Left hindlimb (tissue), 1 donor: Measurements from ENCODE around the gene CLCA4.
"Not testable (repeated sequence)": the region's sequence is repeated elsewhere in the genome, so short reads cannot be mapped to it uniquely, and the experiment has no call there.

Experiments used
- DNase-seq: peaks from one replicate; pipeline ENCODE4 v3.0.0-alpha.2; 2018

CLCA4 gene, protein sequence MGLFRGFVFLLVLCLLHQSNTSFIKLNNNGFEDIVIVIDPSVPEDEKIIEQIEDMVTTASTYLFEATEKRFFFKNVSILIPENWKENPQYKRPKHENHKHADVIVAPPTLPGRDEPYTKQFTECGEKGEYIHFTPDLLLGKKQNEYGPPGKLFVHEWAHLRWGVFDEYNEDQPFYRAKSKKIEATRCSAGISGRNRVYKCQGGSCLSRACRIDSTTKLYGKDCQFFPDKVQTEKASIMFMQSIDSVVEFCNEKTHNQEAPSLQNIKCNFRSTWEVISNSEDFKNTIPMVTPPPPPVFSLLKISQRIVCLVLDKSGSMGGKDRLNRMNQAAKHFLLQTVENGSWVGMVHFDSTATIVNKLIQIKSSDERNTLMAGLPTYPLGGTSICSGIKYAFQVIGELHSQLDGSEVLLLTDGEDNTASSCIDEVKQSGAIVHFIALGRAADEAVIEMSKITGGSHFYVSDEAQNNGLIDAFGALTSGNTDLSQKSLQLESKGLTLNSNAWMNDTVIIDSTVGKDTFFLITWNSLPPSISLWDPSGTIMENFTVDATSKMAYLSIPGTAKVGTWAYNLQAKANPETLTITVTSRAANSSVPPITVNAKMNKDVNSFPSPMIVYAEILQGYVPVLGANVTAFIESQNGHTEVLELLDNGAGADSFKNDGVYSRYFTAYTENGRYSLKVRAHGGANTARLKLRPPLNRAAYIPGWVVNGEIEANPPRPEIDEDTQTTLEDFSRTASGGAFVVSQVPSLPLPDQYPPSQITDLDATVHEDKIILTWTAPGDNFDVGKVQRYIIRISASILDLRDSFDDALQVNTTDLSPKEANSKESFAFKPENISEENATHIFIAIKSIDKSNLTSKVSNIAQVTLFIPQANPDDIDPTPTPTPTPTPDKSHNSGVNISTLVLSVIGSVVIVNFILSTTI

GRCh38 chr1:86546787-86547221, at the start of gene CLCA4:
TSS of gene CLCA4 (plus strand) at chr1:86547078. CDS start at chr1:86547120, 42 bp downstream.
- DNase-seq, result no peak

- no peak for DNase-seq
Measured at GRCh38 chr1:86498281-86498680, 48.6 kb upstream of the CLCA4 start.

DNA sequence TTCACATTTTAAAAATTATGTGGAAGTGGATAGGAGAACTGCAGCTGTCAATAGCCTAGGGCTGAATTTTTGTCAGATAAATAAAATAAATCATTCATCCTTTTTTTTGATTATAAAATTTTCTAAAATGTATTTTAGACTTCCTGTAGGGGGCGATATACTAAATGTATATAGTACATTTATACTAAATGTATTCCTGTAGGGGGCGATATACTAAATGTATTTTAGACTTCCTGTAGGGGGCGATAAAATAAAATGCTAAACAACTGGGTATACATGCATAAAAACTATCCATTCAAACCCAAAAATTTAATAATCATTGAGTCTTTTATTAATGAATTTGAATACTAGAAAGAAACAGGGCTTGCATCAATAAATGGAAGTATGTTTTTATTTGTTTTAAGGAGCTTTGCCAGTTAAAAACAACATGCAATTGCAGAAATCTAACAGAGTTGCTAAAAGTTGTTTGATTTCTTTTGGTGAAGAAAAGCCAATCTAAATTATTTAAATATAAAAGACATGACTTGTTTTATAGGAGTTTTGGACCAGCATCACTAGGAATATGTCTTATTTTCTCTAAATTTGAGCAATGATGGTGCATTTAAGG, 46.8 kb upstream of the CLCA4 start:
- DNase-seq, result no peak

DNA sequence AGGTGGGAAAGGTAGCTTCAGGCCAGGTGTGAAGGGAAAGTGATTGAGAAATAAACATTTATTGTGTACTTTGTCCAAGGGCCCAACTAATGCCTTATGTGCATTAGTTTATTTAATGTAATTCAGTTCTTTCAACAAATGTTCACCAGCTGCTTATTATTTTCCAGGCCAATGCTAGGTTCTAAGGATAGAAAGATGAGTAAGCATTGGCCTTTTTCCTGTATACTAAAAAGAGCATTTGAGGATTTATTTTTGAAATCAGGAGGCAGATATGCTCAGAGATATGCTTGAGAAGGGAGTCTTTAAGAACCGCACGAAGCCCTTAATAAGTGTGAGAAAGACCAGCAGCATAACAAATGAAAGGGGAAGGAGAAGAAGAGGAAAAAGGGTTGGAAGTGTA, 46.2 kb upstream of the CLCA4 start:
- no peak for DNase-seq

DNA sequence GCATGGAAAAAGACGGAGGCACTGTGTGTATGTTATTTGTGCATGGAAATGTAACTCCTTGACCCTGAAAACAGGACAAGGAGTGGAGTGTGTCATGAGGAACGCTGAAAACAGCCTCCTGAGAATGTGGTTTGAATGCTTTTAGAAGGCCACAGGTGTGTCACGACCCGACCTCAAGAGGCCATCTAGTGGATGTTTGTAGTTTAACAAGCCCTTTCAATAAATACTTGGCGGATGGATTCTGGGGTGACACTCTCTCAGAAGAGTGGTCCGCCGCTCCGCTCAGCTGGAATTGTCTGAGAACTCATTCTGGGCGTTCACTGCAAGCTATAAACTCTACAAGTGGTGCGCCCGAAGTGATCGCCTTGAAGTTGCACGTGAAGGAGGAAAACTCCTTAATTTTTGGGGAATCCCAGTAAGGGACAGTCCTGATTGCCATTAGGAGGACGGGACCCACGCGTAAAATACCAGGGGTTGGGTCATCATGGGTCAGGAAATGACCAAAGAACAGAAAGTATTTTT, 44.7 kb upstream of the CLCA4 start:
- not testable (repeated sequence) for DNase-seq

DNA sequence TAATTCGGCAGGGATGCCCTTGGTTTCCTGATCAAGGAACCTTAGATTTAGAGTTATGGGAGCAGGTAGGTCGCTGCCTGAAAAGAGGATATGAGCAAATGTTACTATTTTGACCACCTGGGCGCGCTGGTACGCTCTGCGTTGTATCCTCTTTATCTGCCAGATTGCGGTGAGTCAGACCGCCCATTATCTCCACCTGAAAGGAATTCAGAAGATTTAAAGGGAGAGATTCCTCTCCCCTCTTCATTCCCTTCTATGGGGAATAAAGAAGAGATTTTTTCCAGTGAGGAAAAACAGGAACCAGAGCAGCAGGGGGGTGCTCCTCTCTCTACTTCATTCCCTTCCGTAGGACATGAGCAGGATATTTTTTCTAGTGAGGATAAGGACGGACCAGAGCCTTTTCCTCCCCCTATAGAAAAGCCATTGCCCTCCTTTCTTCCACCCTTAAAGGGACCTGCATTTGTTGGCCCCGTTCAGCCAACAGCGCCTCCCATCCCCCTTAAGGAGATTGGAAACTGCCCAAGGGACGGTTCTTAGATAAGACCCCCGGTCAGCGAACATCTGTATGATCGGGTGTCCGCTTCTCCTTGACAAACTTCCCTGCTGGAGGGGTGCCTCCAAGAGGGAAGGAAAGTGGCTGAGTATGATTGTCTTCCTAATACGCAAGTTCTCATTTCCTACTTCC, 44.0 kb upstream of the CLCA4 start:
- no peak for DNase-seq

DNA sequence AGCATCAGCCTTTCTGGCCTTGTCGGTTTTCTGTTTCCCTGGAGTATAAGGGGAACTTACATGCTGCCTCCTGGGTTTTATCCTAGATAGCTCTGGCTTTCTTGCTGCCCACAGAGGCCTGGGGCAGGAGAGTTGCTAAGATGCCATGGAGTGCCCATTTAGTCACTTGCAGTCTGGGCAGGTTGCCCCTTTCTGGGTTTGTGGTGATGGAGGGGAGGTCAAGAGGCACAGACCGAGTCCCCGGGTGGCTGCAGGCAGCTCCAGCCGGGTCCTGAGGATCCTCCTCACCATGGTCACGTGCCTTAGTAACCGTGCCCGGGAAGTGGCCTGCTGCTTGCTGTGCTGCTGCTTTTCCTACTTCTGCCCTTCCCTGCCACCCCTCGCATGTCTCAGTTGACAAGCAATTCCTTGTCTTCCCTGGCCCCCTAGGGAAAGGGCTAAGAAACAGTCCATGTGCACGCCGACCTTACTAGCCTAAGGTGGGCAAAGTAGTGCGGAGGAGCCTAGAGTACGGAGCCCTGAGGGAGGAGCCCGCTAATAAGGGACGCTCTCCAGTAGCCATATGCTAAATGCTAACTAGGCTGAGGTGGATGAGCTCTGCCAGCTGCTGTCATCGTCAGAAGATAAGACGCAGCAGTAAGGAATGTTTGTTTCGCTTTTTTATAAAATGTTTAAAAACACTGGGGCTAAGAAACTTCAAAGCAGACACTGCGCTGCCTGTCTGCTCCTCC, 43.3 kb upstream of the CLCA4 start:
- DNase-seq, result no peak

GRCh38 chr1:86504137-86504479, 42.8 kb upstream of the CLCA4 start:
- DNase-seq, result no peak

DNA sequence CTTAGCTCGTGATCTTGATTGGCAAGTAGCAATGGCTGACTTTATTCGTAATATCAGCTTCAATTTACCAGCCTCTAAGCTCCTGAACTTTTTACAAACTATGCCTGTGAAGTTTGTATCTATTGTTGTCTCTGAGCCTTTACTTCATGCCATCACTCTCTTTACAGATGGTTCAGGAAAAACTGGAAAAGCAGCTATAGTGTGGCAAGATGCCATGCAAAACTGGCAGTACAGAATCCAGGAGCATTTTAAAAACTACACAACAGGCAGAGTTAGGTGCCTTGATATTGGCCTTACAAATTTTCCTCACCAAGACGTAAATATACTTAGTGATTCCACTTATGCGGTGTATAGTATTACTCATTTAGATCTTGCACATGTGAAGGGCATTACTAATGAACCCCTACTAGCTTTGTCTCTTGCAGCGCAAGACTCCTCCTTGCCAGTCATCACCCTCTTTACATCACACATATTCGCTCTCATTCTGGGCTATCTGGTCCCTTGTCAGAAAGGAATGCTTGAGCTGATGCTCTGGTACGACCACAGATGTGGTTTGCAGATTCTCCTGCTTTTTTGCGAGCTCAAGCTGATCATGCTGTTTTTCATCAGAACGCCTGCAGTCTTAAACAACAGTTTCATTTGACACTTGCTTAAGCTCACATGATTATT, 41.8 kb upstream of the CLCA4 start:
- no peak for DNase-seq

DNA sequence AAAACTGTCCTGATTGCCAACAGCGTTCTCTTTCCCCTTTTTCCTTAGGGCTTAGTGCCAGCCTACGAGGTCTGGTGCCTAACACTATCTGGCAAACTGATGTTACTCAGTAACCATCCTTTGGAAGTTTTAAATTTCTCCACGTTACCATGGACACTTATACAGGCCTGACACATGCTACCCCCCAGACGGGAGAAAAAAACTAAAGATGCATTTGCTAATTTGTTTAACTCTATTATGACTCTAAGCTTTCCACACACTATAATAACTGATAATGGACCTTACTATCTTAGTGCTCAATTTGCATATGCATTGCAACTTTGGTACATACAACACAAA, 41.3 kb upstream of the CLCA4 start:
- no peak for DNase-seq

DNA sequence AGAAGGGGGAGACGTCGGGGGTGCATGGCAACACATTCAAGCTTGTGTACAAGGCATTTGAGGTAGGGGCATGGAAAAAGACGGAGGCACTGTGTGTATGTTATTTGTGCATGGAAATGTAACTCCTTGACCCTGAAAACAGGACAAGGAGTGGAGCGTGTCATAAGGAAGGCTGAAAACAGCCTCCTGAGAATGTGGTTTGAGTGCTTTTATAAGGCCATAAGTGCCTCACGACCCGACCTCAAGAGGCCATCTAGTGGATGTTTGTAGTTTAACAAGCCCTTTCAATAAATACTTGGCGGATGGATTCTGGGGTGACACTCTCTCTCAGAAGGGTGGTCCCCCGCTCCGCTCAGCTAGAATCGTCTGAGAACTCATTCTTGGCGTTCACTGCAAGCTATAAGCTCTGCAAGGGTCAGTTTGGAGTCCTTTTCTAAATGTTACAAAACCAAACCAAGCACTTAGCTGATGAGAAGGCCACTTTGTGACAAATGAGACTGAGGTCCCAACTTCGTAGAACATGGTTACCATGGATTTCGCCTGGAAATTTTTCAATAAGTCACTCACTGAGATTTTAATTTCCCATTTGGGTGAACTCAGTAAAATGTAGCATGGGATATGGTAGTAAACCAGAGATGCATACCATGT, 38.8 kb upstream of the CLCA4 start:
- no peak for DNase-seq

DNA sequence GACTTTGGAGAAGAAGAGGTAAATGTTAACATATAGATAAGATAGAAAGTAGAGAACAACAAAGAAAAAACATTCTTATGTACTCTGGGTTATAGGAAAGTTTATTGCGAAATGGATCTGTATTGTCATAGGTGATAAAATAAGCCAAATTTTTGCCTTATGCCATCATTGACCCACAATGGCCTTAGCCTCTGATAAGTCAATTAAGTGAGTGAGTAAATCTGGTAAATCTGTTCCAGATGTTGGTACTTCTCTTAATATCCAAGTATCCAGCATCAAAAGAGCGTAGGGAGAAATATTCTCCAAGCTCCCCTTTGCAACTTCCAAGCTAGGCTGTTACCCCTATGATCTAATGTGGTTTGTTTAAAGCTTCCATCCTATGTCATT, 38.3 kb upstream of the CLCA4 start:
- no peak for DNase-seq

DNA sequence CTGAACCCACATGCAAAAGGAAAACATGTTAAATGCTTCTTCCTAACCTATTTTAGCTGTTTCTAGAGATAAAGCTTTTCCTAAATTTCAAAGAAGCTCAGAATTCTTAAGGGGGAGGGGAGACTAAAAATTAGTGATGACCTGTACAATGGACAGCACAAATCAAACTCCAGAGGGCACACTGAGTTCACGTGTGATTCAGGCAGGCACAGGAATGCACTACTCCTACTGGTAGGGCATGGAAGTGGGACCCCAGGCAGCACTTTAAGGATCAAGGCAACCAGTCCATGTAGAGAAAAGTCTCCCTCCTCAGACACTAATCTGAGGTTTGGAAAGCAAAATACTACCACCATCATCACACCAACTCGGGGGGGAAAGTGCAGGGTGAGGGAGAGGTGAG, 31.3 kb upstream of the CLCA4 start:
- DNase-seq, result no peak

GRCh38 chr1:86516335-86516734, 30.5 kb upstream of the CLCA4 start:
- no peak for DNase-seq

DNA sequence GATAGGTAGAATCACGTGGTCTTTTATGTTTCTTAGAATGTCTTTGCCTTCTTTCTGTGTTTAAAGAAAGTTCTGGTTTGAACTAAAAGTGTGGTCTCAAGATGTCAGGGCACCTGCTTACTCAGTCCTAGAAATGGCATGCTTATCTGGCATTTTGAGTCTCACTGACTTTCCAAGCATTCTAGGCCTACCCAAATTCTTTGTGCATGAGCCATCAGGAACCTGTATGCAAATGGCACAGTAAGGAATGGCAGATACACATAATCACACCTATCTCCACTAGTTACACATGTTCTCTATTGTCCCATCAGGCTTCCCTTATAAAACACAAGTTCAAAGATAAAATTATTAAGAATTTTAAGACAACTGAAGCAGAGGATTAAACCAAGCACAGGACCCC, 29.5 kb upstream of the CLCA4 start:
- DNase-seq, result no peak

DNA sequence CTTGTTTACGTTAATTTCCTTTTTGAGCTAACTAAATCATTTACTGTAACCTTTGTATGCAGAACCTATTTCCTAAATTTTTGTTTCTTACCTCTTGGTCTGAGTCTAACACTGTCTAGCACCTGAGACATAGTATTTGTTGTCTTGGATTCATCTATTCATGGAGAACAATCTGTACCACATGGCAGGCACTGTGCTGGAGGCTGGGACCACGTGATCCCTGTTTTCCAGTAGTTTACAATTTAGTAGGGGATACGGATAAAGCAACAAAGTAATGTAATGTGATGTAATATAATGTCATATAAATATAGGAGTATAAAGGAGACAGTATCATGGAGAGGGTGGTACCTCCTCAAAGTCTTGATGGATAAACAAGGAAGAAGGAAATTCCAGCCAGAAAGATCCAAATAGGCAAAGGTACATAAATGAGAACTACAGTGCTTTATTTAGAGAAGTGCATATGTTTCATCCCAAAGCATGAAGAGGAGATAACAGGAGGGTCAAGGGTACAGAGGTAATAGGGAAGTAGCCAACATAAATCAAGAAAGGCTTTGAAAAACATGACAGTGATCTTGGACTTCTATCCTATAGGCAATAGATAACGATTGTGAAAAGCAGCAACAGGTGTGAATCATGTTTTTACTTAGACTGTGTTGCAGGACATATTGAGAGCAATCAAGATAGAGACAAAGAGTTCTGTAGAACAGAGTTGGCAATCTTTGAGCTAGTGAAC, 25.9 kb upstream of the CLCA4 start:
- DNase-seq, result no peak

- DNase-seq, result no peak
Measured at GRCh38 chr1:86521522-86521891, 25.4 kb upstream of the CLCA4 start.

- DNase-seq, result no peak
Measured at GRCh38 chr1:86522240-86522639, 24.6 kb upstream of the CLCA4 start.

DNA sequence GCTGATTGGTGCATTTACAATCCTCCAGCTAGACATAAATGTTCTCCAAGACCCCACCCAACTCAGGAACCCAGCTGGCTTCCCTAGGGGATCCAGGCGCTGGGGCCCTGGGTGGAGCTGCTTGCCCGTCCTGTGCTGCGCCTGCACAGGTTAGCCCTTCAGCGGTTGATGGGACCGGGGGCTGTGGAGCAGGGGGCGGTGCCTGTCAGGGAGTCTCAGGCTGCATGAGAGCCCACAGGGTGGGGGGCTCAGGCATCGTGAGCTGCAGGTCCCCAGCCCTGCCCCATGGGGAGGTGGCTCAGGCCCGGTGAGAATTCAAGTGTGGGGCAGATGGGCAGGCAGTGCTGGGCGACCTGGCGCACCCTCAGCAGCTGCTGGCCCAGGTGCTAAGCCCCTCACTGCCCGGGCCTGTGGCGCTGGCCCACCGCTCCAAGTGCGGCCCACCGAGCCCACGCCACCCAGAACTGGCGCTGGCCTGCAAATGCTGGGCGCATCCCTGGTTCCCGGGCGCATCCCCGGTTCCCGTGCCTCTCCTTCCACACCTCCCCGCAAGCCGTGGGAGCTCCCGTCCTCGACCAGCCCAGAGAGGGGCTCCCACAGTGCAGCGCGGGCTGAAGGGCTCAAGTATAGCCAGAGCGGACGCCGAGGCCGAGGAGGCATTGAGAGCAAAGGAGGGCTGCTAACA, 23.1 kb upstream of the CLCA4 start:
- no peak for DNase-seq

- no peak for DNase-seq
Measured at GRCh38 chr1:86527306-86527705, 19.6 kb upstream of the CLCA4 start.
